Tibial artery (tissue), 4 donors: ENCODE measurements around the gene RNASEH2A.

ENCODE experiments used
- DNase-seq, 2 donors: peaks; one replicate each; pipeline ENCODE4 v3.0.0-alpha.2; 2019
- H3K27ac ChIP-seq, 2 donors: fragments of 200-600 bp; sonication (generic) in 1 of 2; 1 replicate in 1 of 2; 2 replicates in 1 of 2; pipeline ENCODE4 v1.5.1; 2018 to 2019; ENCODE audit warnings: mild to moderate bottlenecking in 1 of 2
- H3K27me3 ChIP-seq, 2 donors: fragments of 200-600 bp; sonication (generic) in 1 of 2; one replicate each; pipeline versions ENCODE4 v1.5.1 to v1.6.0; 2016 to 2019
- H3K36me3 ChIP-seq, 3 donors: fragments of 200-600 bp; sonication (generic) in 2 of 3; one replicate each; pipeline ENCODE4 v1.5.1; 2016 to 2019; ENCODE audit warnings: mild to moderate bottlenecking in 2 of 3
- H3K4me1 ChIP-seq, 4 donors: fragments of 200-600 bp; sonication (generic) in 2 of 4; 1 replicate in 3 of 4; 2 replicates in 1 of 4; pipeline ENCODE4 v1.5.1; 2016 to 2019
- H3K4me3 ChIP-seq, 2 donors: fragments of 200-600 bp; sonication (generic) in 1 of 2; 1 replicate in 1 of 2; 2 replicates in 1 of 2; pipeline ENCODE4 v1.5.1; 2018 to 2019; ENCODE audit warnings: mild to moderate bottlenecking in 2 of 2
- H3K9me3 ChIP-seq, 3 donors: fragments of 200-600 bp; sonication (generic) in 1 of 3; one replicate each; pipeline ENCODE4 v1.5.1; 2016 to 2019
- intact Hi-C: fragments of 100-400 bp; cut with DNase I; formaldehyde crosslinking; loops from one replicate; pipeline ENCODE4 v1.15.0; 2023; ENCODE audit warnings: low total_unique reads
- TF ChIP-seq, protein P1 (sequence below), 2 experiments: fragments of 200-600 bp in 1 of 2; fragments of 450-650 bp in 1 of 2; IDR thresholded peaks; one replicate each; pipeline ENCODE4 v1.5.1; 2017 to 2019; ENCODE audit warnings: antibody characterized with exemption in 2 of 2, mild to moderate bottlenecking in 1 of 2, moderate library complexity in 1 of 2

Gene RNASEH2A

DNA sequence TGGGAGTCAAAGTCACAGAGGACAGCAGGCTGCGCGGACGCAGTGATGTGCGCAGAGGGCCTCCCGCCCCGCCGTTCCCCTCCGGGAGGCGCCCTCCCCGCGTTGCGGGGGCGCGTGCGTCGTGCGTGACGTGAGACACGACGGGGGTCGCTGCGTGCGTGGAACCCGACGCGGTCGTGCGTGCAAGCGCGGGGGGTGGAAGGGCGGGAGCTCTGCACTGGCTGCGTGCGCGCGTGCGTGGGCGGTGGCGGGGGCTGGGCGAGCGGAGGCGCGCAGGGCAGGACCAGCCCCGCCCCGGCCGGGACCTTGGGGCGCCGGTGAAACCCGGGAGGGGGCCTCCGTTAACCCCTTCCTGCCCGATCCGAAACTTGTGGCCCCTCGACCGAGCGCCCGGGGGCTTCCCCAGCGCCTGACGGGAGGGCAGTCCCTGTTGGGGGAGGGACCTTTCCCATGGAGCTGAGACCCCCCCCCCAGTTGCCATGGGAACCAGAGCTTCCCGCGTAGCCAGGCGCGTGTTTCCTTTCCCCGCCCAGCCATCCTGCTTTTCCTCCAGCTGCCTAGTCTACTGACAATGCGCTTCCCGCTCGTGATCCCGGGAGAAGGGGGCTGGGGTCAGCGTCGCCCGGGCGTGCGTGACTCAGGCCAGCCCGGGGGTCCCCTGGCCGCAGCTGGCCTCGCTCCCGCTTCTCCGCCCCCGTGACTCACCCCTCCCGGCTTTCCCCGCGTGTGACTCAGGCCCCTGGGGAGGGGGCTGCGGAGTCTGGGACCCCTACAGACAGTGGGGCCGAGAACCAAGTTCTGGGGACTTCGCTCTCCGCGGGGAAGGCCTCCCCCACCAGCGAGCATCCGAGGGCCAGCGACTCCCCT lies 23.7 kb upstream of the RNASEH2A start:
- TF ChIP-seq, protein P1, sequence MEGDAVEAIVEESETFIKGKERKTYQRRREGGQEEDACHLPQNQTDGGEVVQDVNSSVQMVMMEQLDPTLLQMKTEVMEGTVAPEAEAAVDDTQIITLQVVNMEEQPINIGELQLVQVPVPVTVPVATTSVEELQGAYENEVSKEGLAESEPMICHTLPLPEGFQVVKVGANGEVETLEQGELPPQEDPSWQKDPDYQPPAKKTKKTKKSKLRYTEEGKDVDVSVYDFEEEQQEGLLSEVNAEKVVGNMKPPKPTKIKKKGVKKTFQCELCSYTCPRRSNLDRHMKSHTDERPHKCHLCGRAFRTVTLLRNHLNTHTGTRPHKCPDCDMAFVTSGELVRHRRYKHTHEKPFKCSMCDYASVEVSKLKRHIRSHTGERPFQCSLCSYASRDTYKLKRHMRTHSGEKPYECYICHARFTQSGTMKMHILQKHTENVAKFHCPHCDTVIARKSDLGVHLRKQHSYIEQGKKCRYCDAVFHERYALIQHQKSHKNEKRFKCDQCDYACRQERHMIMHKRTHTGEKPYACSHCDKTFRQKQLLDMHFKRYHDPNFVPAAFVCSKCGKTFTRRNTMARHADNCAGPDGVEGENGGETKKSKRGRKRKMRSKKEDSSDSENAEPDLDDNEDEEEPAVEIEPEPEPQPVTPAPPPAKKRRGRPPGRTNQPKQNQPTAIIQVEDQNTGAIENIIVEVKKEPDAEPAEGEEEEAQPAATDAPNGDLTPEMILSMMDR (IDR thresholded peaks at IDR 0.05) = peak in 1 of 2 experiments; percentile 23
- Histone ChIP-seq H3K9me3 (no peaks in the 10 kb centered on the region), H3K27me3 (no peaks in the 10 kb centered on the region), H3K36me3 (no peaks in the 10 kb centered on the region), H3K4me3 (peak overlapping the region; percentile 51 to 64), H3K4me1 (peaks cover 5 to 76% (median 69%) of the 10 kb centered on the region in 4 donors), H3K27ac (peak overlapping the region; percentile 98 to 99)
- peak; percentile 84 to 95 for DNase-seq
- intact Hi-C loops = no loop called here

- H3K4me3 ChIP-seq = peak overlapping the region; percentile 51 to 64
- H3K27ac ChIP-seq = peak overlapping the region; percentile 98 to 99
- no peaks in the 10 kb centered on the region for H3K36me3 ChIP-seq
- H3K27me3 ChIP-seq = no peaks in the 10 kb centered on the region
- no peak for DNase-seq
- H3K9me3 ChIP-seq = no peaks in the 10 kb centered on the region
- intact Hi-C loops = no loop called here
- TF ChIP-seq, protein P1 (IDR thresholded peaks at IDR 0.05) = no peak
- peaks cover 5 to 79% (median 74%) of the 10 kb centered on the region in 4 donors for H3K4me1 ChIP-seq
Measured at GRCh38 chr19:12783291-12783848, 23.0 kb upstream of the RNASEH2A start.

- H3K27me3 ChIP-seq = no peaks in the 10 kb centered on the region
- H3K4me3 ChIP-seq = peak overlapping the region in 1 of 2 donors; percentile 64
- H3K4me1 ChIP-seq = peaks cover 5 to 79% (median 74%) of the 10 kb centered on the region in 4 donors
- H3K36me3 ChIP-seq = no peaks in the 10 kb centered on the region
- peak overlapping the region; percentile 98 to 99 for H3K27ac ChIP-seq
- intact Hi-C loops = no loop called here
- peak in 1 of 2 donors; percentile 87 for DNase-seq
- no peaks in the 10 kb centered on the region for H3K9me3 ChIP-seq
- TF ChIP-seq, protein P1 (IDR thresholded peaks at IDR 0.05) = no peak
Measured at GRCh38 chr19:12783849-12784393, 22.5 kb upstream of the RNASEH2A start.

DNA sequence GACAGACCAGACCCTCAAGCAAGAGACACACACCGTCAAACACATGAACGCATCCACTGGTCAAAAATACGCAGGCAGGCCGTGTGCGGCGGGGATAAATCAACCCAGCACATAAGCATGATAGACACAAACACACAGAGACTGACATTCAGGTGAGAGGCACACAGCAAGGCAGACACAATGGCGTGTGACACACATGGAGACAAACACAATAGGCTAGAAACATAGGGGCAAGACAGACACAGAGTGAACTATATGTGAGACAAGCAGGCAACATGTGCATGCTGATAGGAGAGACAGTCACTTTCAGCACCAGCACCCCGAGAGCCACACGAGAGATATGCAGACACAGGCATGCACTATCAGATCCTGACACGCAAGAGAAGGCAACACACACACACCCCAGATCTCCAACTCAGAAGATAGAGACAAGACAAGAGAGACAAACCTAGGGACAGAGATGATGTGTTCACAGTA lies 22.0 kb upstream of the RNASEH2A start:
- Histone ChIP-seq H3K27ac (peak overlapping the region; percentile 98 to 99), H3K9me3 (no peaks in the 10 kb centered on the region), H3K36me3 (no peaks in the 10 kb centered on the region), H3K4me3 (no peak overlapping the region), H3K27me3 (no peaks in the 10 kb centered on the region), H3K4me1 (peaks cover 5 to 79% (median 73%) of the 10 kb centered on the region in 4 donors)
- intact Hi-C loops = no loop called here
- TF ChIP-seq, protein P1 (IDR thresholded peaks at IDR 0.05) = no peak
- DNase-seq = no peak

DNA sequence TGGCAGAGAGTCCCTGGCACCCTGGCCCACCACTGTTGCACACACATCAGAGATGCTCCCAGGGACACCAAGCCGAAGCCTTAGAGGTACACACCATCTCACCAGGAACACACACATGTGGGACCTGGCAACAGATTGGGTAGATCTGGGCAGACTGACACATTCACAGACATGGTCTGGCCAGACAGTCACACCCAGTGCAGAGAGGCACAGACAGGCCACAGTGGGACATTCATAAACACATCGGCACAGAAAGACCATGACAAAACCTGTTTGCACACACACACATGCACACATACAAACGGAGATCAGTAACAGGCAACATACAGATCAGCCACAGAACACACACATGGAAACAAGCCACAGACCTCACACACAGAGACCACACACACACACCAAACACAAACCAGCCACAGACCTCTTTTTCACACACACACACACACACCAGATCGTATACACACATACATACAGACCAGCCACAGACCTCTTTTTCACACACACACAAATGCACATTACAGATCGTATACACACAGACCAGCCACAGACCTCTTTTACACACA lies 21.4 kb upstream of the RNASEH2A start:
- DNase-seq = no peak
- TF ChIP-seq, protein P1 (IDR thresholded peaks at IDR 0.05) = no peak
- H3K27ac ChIP-seq = peak overlapping the region; percentile 98 to 99
- H3K4me1 ChIP-seq = peaks cover 5 to 74% (median 70%) of the 10 kb centered on the region in 4 donors
- H3K4me3 ChIP-seq = no peak overlapping the region
- intact Hi-C loops = no loop called here
- no peaks in the 10 kb centered on the region for H3K9me3 ChIP-seq
- no peaks in the 10 kb centered on the region for H3K36me3 ChIP-seq
- no peaks in the 10 kb centered on the region for H3K27me3 ChIP-seq
